Measurements from ENCODE around the gene MTCL3.

MTCL3 gene

GRCh38 chr6:127497410-127497809, 21.7 kb downstream of the MTCL3 start:
- Histone ChIP-seq H3K9ac (ENCODE audit: low read length) (no peak overlapping the region), H3K9me2 (ENCODE audit: insufficient read depth, low read length) (no peaks in the 10 kb centered on the region), H3K27ac (ENCODE audit: low read length) (no peak overlapping the region), H2AFZ (ENCODE audit: low read depth, low read length) (no peak overlapping the region), H3F3A (ENCODE audit: insufficient read depth, low read length, poor library complexity, severe bottlenecking) (peaks cover 2% of the 10 kb centered on the region), H3K36me3 (ENCODE audit: insufficient read depth, low read length) (peaks cover 22% of the 10 kb centered on the region), H3K4me2 (ENCODE audit: low read length) (no peak overlapping the region), H3K9me3 (ENCODE audit: low read length) (no peaks in the 10 kb centered on the region), H4K20me1 (ENCODE audit: insufficient read depth) (peaks cover 4% of the 10 kb centered on the region), H3K79me2 (replicated peaks; ENCODE audit: insufficient read depth, low read length) (peaks cover 79% of the 10 kb centered on the region), H3K4me3 (ENCODE audit: low read length) (peak overlapping the region; percentile 9), H3K27me3 (ENCODE audit: insufficient read depth, low read depth, low read length) (no peaks in the 10 kb centered on the region)
- peak; percentile 70 for TF ChIP-seq POLR2AphosphoS5 (IDR thresholded peaks at IDR 0.05)
- no peak for TF ChIP-seq SMC3 (conservative IDR thresholded peaks at IDR 0.05; ENCODE audit: poor library complexity)

GRCh38 chr6:127496471-127496870, 22.7 kb downstream of the MTCL3 start:
- Histone ChIP-seq H3K9me2 (ENCODE audit: insufficient read depth, low read length) (no peaks in the 10 kb centered on the region), H4K20me1 (ENCODE audit: insufficient read depth) (no peaks in the 10 kb centered on the region), H3F3A (ENCODE audit: insufficient read depth, low read length, poor library complexity, severe bottlenecking) (peaks cover 2% of the 10 kb centered on the region), H3K9ac (ENCODE audit: low read length) (no peak overlapping the region), H3K36me3 (ENCODE audit: insufficient read depth, low read length) (peaks cover 23% of the 10 kb centered on the region), H3K27ac (ENCODE audit: low read length) (no peak overlapping the region), H3K9me3 (ENCODE audit: low read length) (no peaks in the 10 kb centered on the region), H2AFZ (ENCODE audit: low read depth, low read length) (no peak overlapping the region), H3K27me3 (ENCODE audit: insufficient read depth, low read depth, low read length) (no peaks in the 10 kb centered on the region), H3K4me2 (ENCODE audit: low read length) (no peak overlapping the region), H3K79me2 (replicated peaks; ENCODE audit: insufficient read depth, low read length) (peaks cover 78% of the 10 kb centered on the region), H3K4me3 (ENCODE audit: low read length) (no peak overlapping the region)
- TF ChIP-seq MXI1 (conservative IDR thresholded peaks at IDR 0.05; ENCODE audit: poor library complexity, severe bottlenecking) (no peak), SMC3 (conservative IDR thresholded peaks at IDR 0.05; ENCODE audit: poor library complexity) (no peak), EP300 (conservative IDR thresholded peaks at IDR 0.05; ENCODE audit: poor library complexity, severe bottlenecking) (no peak), POLR2AphosphoS5 (IDR thresholded peaks at IDR 0.05) (no peak), RAD21 (conservative IDR thresholded peaks at IDR 0.05) (no peak), CTCF (IDR thresholded peaks at IDR 0.05; ENCODE audit: poor library complexity, severe bottlenecking) (no peak)

- Histone ChIP-seq H3K9ac (ENCODE audit: low read length) (no peak overlapping the region), H3F3A (ENCODE audit: insufficient read depth, low read length, poor library complexity, severe bottlenecking) (no peaks in the 10 kb centered on the region), H2AFZ (ENCODE audit: low read depth, low read length) (no peak overlapping the region), H3K4me3 (ENCODE audit: low read length) (no peak overlapping the region), H3K36me3 (ENCODE audit: insufficient read depth, low read length) (peaks cover 32% of the 10 kb centered on the region), H3K9me2 (ENCODE audit: insufficient read depth, low read length) (no peaks in the 10 kb centered on the region), H3K27ac (ENCODE audit: low read length) (no peak overlapping the region), H3K9me3 (ENCODE audit: low read length) (no peaks in the 10 kb centered on the region), H3K27me3 (ENCODE audit: insufficient read depth, low read depth, low read length) (no peaks in the 10 kb centered on the region), H3K4me2 (ENCODE audit: low read length) (no peak overlapping the region), H4K20me1 (ENCODE audit: insufficient read depth) (no peaks in the 10 kb centered on the region), H3K79me2 (replicated peaks; ENCODE audit: insufficient read depth, low read length) (peaks cover 80% of the 10 kb centered on the region)
- no peak for TF ChIP-seq MXI1 (conservative IDR thresholded peaks at IDR 0.05; ENCODE audit: poor library complexity, severe bottlenecking)
- TF ChIP-seq SMC3 (conservative IDR thresholded peaks at IDR 0.05; ENCODE audit: poor library complexity): no peak
- TF ChIP-seq POLR2AphosphoS5 (IDR thresholded peaks at IDR 0.05): no peak
- TF ChIP-seq TAF1 (IDR thresholded peaks at IDR 0.05; ENCODE audit: low read depth): no peak
- no peak for TF ChIP-seq CTCF (IDR thresholded peaks at IDR 0.05; ENCODE audit: poor library complexity, severe bottlenecking)
Observed at GRCh38 chr6:127494240-127494767, 24.8 kb downstream of the MTCL3 start.
